GM10266 (cell line): ENCODE measurements around the gene AKAP7.

Experiments
- DNase-seq: peaks from one replicate; pipeline ENCODE4 v3.0.0; 2012; ENCODE audit errors: extremely low spot score
- CTCF ChIP-seq: IDR thresholded peaks from 2 replicates; pipeline ENCODE4 v1.5.1; 2012; ENCODE audit warnings: mild to moderate bottlenecking, low read depth; ENCODE audit not compliant: control insufficient read depth, insufficient read depth; ENCODE audit errors: missing control alignments

The AKAP7 gene

GRCh38 chr6:131134980-131135243 lies 355 bp upstream of the AKAP7 start:
- no peak for DNase-seq
- TF ChIP-seq CTCF = no peak

- no peak for TF ChIP-seq CTCF
- DNase-seq = no peak
Measured at GRCh38 chr6:131136021-131136786, 937 bp downstream of the AKAP7 start.

DNA sequence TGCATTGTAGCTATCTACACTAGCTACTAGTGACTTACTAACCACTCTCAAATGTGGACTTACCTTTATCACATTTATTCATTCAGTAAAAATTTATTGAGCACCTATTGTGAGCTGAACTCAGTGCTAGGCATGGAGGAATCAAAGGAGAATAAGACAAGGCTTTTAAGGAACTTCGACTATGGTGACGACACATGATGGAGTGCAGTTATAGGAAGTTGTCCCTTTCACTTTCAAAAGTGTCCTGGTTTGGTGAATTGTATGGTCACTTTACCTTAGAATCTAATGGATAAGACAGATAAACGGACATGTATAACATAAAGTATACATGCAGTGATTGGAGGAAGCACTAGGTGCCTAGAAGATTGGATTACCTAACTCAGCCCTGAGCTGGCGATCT lies 4.3 kb downstream of the AKAP7 start:
- TF ChIP-seq CTCF = no peak
- DNase-seq = no peak

DNA sequence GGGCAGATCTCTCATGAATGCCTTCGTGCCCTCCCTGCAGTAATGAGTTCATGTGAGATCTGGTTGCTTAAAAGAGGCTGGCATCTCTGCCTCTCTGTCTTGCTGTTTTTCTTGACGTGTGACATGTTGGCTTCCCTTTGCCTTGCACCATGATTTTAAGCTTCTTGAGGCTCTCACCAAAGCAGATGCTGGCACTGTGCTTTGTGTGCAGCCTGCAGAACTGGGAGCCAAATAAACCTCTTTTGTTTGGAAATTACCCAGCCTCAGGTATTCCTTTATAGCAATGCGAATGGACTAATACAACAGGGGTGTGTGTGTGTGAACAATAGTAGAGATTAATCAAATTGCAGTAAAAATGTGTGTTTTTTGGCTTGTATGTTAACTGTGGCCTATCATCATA lies 8.1 kb downstream of the AKAP7 start:
- DNase-seq = no peak
- TF ChIP-seq CTCF = no peak

- no peak for TF ChIP-seq CTCF
- DNase-seq = no peak
Measured at GRCh38 chr6:131146865-131147264, 11.6 kb downstream of the AKAP7 start.

GRCh38 chr6:131156411-131156810 lies 21.1 kb downstream of the AKAP7 start:
- no peak for TF ChIP-seq CTCF
- DNase-seq = no peak

- no peak for DNase-seq
- TF ChIP-seq CTCF = no peak
Measured at GRCh38 chr6:131159578-131159977, 24.3 kb downstream of the AKAP7 start.
